K562 (cell line): ENCODE data around the gene CCR5AS.
A peak's percentile ranks its signal among the peaks of the same experiment; 100 is the strongest.

Experiments used
- FOXJ2 ChIP-seq: fragments of 200-800 bp; sonication (Bioruptor generic); IDR thresholded peaks from 2 replicates; pipeline ENCODE4 v1.6.1; 2016; ENCODE audit warnings: missing genetic modification characterization, missing compliant biosample characterization
- HDAC2 ChIP-seq: fragments of 450-650 bp; IDR thresholded peaks from 2 replicates; pipeline ENCODE4 v1.6.1; 2016; ENCODE audit warnings: mild to moderate bottlenecking
- KDM4B ChIP-seq, 2 experiments: fragments of 450-650 bp in 1 of 2; sonication (generic) in 1 of 2; IDR thresholded peaks; 2 replicates each; pipeline ENCODE4 v1.6.1; 2016 to 2017; ENCODE audit warnings: borderline replicate concordance in 2 of 2, antibody characterized with exemption in 1 of 2, low read depth in 1 of 2, mild to moderate bottlenecking in 1 of 2
- MECOM ChIP-seq: fragments of 250-450 bp; sonication (Bioruptor Pico); IDR thresholded peaks from 2 replicates; pipeline ENCODE4 v1.8.0; 2022; ENCODE audit warnings: inconsistent platforms
- MEIS2 ChIP-seq: fragments of 450-650 bp; IDR thresholded peaks from 2 replicates; pipeline ENCODE4 v1.6.1; 2014; ENCODE audit warnings: mild to moderate bottlenecking; ENCODE audit not compliant: partially characterized antibody
- ZNF561 ChIP-seq: fragments of 450-650 bp; formaldehyde crosslinking; conservative IDR thresholded peaks from 2 replicates; pipeline ENCODE4 v1.4.0; 2020; ENCODE audit warnings: mild to moderate bottlenecking, moderate library complexity
- ZNF696 ChIP-seq: fragments of 250-450 bp; sonication (Bioruptor Pico); conservative IDR thresholded peaks from 2 replicates; pipeline ENCODE4 v1.4.0; 2020; ENCODE audit warnings: mild to moderate bottlenecking, moderate library complexity
- ZNF77 ChIP-seq: fragments of 250-450 bp; sonication (Bioruptor Pico); IDR thresholded peaks from 2 replicates; pipeline ENCODE4 v1.5.0; 2020
- TF ChIP-seq, protein P1 (sequence below): sonication (generic); formaldehyde crosslinking; IDR thresholded peaks from 2 replicates; pipeline ENCODE4 v1.8.0; 2022; ENCODE audit warnings: mild to moderate bottlenecking, missing genetic modification reagents
- TF ChIP-seq, protein P2 (sequence below): fragments of 250-450 bp; sonication (Bioruptor Pico); IDR thresholded peaks from 2 replicates; pipeline ENCODE4 v1.9.0; 2021; ENCODE audit warnings: mild to moderate bottlenecking
- TF ChIP-seq, protein P3 (sequence below): IDR thresholded peaks from 2 replicates; pipeline ENCODE4 v1.6.1; 2016; ENCODE audit warnings: missing genetic modification characterization, missing compliant biosample characterization

Gene CCR5AS

DNA sequence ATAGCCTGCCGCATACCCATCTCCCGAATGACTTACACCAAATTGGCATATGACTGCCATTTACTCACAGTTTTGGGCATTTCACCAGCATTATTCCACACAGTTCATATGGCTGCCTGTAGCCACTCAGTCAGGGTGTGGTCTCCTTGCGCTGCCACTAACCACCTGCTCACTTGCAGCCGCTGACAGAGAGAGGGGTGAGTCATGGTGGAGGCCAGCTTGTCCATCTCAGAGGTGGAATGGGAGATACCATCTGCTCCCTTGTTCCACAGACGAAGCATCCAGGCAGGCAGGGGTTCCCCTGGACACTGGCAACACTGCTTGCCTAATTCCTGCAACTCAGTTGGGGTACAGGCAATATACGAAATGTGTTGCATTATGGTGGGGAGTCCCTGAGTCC, 15.8 kb upstream of the CCR5AS start (continued):
- TF ChIP-seq, protein P1, sequence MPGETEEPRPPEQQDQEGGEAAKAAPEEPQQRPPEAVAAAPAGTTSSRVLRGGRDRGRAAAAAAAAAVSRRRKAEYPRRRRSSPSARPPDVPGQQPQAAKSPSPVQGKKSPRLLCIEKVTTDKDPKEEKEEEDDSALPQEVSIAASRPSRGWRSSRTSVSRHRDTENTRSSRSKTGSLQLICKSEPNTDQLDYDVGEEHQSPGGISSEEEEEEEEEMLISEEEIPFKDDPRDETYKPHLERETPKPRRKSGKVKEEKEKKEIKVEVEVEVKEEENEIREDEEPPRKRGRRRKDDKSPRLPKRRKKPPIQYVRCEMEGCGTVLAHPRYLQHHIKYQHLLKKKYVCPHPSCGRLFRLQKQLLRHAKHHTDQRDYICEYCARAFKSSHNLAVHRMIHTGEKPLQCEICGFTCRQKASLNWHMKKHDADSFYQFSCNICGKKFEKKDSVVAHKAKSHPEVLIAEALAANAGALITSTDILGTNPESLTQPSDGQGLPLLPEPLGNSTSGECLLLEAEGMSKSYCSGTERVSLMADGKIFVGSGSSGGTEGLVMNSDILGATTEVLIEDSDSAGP (CRISPR knock-in tag): no peak
- TF ChIP-seq FOXJ2 (tag) (no peak), HDAC2 (0 out of 2 replicates have a peak, but pooled peaks have one; percentile 27), ZNF561 (CRISPR knock-in tag) (no peak), KDM4B (IDR thresholded peaks at IDR 0.05; ENCODE audit: borderline replicate concordance in 2 of 2, low read depth in 1 of 2) (no peak), ZNF696 (CRISPR knock-in tag) (no peak), MEIS2 (peak; percentile 76), MECOM (CRISPR knock-in tag) (no peak), ZNF77 (CRISPR knock-in tag) (no peak)
- TF ChIP-seq, protein P2, sequence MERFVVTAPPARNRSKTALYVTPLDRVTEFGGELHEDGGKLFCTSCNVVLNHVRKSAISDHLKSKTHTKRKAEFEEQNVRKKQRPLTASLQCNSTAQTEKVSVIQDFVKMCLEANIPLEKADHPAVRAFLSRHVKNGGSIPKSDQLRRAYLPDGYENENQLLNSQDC: no peak
- TF ChIP-seq, protein P3, sequence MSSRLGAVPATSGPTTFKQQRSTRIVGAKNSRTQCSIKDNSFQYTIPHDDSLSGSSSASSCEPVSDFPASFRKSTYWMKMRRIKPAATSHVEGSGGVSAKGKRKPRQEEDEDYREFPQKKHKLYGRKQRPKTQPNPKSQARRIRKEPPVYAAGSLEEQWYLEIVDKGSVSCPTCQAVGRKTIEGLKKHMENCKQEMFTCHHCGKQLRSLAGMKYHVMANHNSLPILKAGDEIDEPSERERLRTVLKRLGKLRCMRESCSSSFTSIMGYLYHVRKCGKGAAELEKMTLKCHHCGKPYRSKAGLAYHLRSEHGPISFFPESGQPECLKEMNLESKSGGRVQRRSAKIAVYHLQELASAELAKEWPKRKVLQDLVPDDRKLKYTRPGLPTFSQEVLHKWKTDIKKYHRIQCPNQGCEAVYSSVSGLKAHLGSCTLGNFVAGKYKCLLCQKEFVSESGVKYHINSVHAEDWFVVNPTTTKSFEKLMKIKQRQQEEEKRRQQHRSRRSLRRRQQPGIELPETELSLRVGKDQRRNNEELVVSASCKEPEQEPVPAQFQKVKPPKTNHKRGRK (tag): no peak
